OCI-LY3 (cell line): ENCODE data around the gene DNAAF2.

Source experiments
- H2AFZ ChIP-seq: fragments of 200-600, 300-600 bp; shearing (Covaris generic); 2 replicates; pipeline ENCODE4 v1.6.0; 2014; ENCODE audit warnings: antibody characterized with exemption, low read depth, low read length
- H3K27ac ChIP-seq: fragments of 200-600, 300-600 bp; sonication (generic); 2 replicates; pipeline ENCODE4 v1.5.1; 2014; ENCODE audit warnings: mild to moderate bottlenecking, low read length, moderate library complexity, mixed read lengths
- H3K27me3 ChIP-seq: fragments of 200-600, 300-600 bp; sonication (generic); 2 replicates; pipeline ENCODE4 v1.6.1; 2014; ENCODE audit warnings: low read depth, low read length, mixed read lengths
- H3K36me3 ChIP-seq: fragments of 200-600, 300-600 bp; sonication (generic); replicated peaks from 2 replicates; pipeline ENCODE3; 2014; ENCODE audit warnings: low read depth, low read length, mixed read lengths
- H3K4me1 ChIP-seq: fragments of 300-600, 200-600 bp; sonication (generic); 2 replicates; pipeline ENCODE4 v1.6.1; 2014; ENCODE audit warnings: low read length, mixed read lengths
- H3K4me2 ChIP-seq: fragments of 200-600, 300-600 bp; sonication (generic); 2 replicates; pipeline ENCODE4 v1.6.1; 2014; ENCODE audit warnings: low read length, mixed read lengths
- H3K4me3 ChIP-seq: fragments of 300-600, 200-600 bp; sonication (generic); 2 replicates; pipeline ENCODE4 v1.5.1; 2014; ENCODE audit warnings: antibody characterized with exemption, mild to moderate bottlenecking, low read length, moderate library complexity
- H3K79me2 ChIP-seq: fragments of 300-600, 200-600 bp; shearing (Covaris generic); 2 replicates; pipeline ENCODE4 v1.6.1; 2014; ENCODE audit warnings: mild to moderate bottlenecking, low read length, mixed read lengths
- H3K9ac ChIP-seq: fragments of 300-600, 200-600 bp; shearing (Covaris generic); 2 replicates; pipeline ENCODE4 v1.6.0; 2014; ENCODE audit warnings: mild to moderate bottlenecking, low read length, moderate library complexity
- H3K9me3 ChIP-seq: fragments of 200-600, 300-600 bp; shearing (Covaris generic); 2 replicates; pipeline ENCODE4 v1.6.1; 2014; ENCODE audit warnings: low read length, mixed read lengths; ENCODE audit not compliant: insufficient read depth
- H4K20me1 ChIP-seq: fragments of 200-600, 300-600 bp; sonication (generic); 2 replicates; pipeline ENCODE4 v1.6.1; 2016; ENCODE audit warnings: low read length, mixed read lengths; ENCODE audit not compliant: insufficient read depth
- CTCF ChIP-seq: fragments of 200-600, 300-600 bp; sonication (generic); IDR thresholded peaks from 2 replicates; pipeline ENCODE4 v1.5.1; 2014; ENCODE audit warnings: antibody characterized with exemption, low read length, low read depth
- EZH2phosphoT487 ChIP-seq: fragments of 200-600 bp; shearing (Covaris generic); IDR thresholded peaks from 2 replicates; pipeline ENCODE4 v1.6.1; 2018; ENCODE audit warnings: antibody characterized with exemption, mixed run types, low read depth

DNAAF2 gene

DNA sequence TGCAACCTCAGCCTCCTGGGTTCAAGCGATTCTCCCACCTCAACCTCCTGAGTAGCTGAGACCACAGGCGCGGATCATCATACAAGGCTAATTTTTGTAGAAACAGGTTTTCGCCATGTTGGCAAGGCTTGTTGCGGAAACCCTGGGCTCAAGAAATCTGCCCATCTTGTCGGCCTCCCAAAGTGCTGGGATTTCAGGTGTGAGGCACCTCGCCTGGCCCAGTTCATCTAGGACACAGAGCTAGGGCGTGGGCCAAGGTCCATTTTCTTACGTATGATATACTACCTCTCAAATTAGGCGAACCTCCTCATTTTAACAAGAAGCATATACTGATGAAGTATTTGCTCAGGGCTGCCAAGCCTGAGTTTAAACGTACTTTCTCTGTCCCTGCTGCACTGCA, 51.0 kb downstream of the DNAAF2 start:
- no peak overlapping the region for H2AFZ ChIP-seq
- H3K4me2 ChIP-seq = peak overlapping the region; percentile 81
- H3K27ac ChIP-seq = peak overlapping the region; percentile 79
- H3K9me3 ChIP-seq = no peaks in the 10 kb centered on the region
- H4K20me1 ChIP-seq = peaks cover 60% of the 10 kb centered on the region
- no peak for TF ChIP-seq CTCF
- TF ChIP-seq EZH2phosphoT487 = no peak
- H3K4me3 ChIP-seq = peak overlapping the region; percentile 99
- peaks cover 72% of the 10 kb centered on the region for H3K79me2 ChIP-seq
- peaks cover 13% of the 10 kb centered on the region for H3K4me1 ChIP-seq
- no peaks in the 10 kb centered on the region for H3K27me3 ChIP-seq
- H3K36me3 ChIP-seq = peaks cover 51% of the 10 kb centered on the region
- H3K9ac ChIP-seq = peak overlapping the region; percentile 98; the same call in 1 of the 2 replicates

DNA sequence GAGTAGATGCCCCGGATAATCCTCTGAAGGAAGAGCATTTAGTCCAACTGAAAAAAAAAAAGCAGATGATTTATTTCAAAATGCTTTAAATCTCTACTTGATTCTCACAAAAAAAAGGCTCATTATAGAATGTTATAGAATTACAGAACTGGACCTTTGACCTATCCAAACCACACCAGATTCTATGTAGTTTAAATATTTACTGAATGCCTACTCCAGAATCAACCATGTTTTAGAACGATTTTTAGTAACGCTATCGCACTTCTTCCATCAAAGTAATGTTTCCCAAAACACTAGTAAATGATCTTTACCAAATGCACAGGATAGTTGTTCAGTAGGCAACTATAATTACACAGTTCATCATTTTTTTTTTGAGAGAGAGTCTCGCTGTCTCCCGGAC, 51.4 kb downstream of the DNAAF2 start:
- H3K27ac ChIP-seq = no peak overlapping the region
- peaks cover 63% of the 10 kb centered on the region for H4K20me1 ChIP-seq

DNA sequence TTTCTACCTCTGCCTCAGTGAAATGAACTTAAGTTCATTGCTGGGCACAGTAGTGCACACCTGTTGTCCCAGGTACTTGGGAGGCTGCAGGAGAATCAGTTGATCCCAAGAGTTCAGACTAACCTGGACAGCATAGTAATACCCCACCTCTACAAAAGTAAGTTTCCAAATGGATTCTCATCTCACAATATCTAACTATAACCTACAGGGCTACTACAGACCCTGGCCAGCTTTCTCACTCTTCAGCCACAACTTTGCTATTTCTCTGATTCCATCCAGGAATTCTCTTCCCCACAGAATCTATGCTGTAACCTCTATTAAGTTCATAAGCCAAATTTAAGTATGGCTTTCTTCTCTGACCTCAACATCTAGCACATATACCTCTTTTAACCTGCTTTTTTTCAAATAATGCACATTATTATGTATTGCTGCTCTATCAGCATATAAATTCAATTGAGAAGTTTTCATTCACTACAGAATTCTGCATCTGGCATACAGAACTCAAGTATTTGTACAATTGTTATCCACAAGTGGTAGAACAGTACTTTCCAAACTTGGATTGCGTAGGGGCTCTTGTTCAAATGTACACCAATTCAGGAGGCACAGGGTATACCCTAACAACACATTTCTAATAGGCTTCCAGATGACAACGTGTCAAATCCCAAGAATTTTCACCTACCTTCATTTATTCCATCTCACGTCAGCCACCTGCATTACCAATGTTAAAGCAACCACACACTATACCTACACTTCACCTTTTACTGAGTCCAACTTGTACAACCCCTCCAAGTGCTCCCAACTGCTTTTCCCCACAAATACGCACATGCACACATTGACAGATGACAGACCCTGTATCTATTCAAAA, 52.7 kb downstream of the DNAAF2 start:
- H3K4me1 ChIP-seq = peaks cover 13% of the 10 kb centered on the region
- H3K9ac ChIP-seq = no peak overlapping the region
- peaks cover 63% of the 10 kb centered on the region for H4K20me1 ChIP-seq
- H3K4me2 ChIP-seq = no peak overlapping the region
- H2AFZ ChIP-seq = no peak overlapping the region
- H3K36me3 ChIP-seq = peaks cover 58% of the 10 kb centered on the region
- H3K4me3 ChIP-seq = no peak overlapping the region
- H3K9me3 ChIP-seq = no peaks in the 10 kb centered on the region
- TF ChIP-seq EZH2phosphoT487 (no peak), CTCF (no peak)
- no peak overlapping the region for H3K27ac ChIP-seq
- no peaks in the 10 kb centered on the region for H3K27me3 ChIP-seq
- peaks cover 77% of the 10 kb centered on the region for H3K79me2 ChIP-seq

More for the DNA sequence above, 51.4 kb downstream of the DNAAF2 start:
- H3K4me1 ChIP-seq = peaks cover 13% of the 10 kb centered on the region
- H3K4me2 ChIP-seq = peak overlapping the region; percentile 81; the same call in 1 of the 2 replicates
- peak overlapping the region; percentile 99; the same call in 1 of the 2 replicates for H3K4me3 ChIP-seq
- H3K9me3 ChIP-seq = no peaks in the 10 kb centered on the region
- TF ChIP-seq EZH2phosphoT487 (no peak), CTCF (no peak)
- H2AFZ ChIP-seq = no peak overlapping the region
- H3K79me2 ChIP-seq = peaks cover 76% of the 10 kb centered on the region
- peaks cover 51% of the 10 kb centered on the region for H3K36me3 ChIP-seq
- H3K27me3 ChIP-seq = no peaks in the 10 kb centered on the region
- no peak overlapping the region for H3K9ac ChIP-seq

DNA sequence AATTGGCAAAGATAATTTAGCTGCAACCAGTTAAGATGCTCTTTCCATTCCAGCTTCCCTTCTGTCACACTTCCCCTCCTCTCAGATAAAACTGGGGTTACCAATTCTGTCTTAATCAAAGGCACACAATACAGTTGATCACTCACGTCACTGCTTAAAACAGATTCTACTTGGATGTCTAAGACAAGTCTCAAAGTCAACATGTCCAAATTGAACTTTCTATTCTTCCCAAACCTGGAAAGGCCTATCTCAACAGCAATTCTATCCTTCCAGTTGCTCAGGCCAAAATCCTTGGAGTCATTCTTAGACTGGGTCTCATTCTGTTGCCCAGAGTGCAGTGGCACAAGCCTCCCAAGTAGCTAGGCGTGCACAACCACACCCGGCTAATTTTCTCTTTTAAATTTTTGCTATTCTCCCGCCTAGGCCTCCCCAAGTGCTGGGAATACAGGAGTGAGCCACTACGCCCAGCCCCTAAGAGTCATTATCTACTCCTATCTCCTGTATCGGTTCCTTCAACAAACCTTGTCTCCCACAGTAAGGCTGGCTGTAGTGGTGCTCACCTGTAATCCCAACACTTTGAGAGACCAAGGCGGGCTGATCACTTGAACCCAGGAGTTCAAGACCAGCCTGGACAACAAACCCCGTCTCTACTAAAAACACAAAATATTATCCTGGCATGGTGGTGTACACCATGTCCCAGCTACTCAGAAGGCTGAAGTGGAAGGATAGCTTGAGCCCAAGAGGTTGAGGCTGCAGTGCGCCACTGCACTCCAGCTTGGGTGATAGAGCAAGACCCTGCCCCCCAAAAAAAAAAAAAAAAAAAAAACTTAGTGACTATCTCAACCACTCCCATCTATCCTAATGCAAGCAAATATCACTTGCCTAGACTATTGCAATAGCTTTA, 53.6 kb downstream of the DNAAF2 start:
- Histone ChIP-seq H3K79me2 (peaks cover 77% of the 10 kb centered on the region), H3K4me1 (peaks cover 13% of the 10 kb centered on the region), H3K9me3 (no peaks in the 10 kb centered on the region), H3K4me3 (no peak overlapping the region), H3K27me3 (no peaks in the 10 kb centered on the region), H3K4me2 (no peak overlapping the region), H2AFZ (no peak overlapping the region), H3K36me3 (peaks cover 63% of the 10 kb centered on the region), H4K20me1 (peaks cover 63% of the 10 kb centered on the region), H3K9ac (no peak overlapping the region), H3K27ac (no peak overlapping the region)
- no peak for TF ChIP-seq EZH2phosphoT487
- TF ChIP-seq CTCF = no peak
